OCI-LY1 (cell line): Measurements from ENCODE around the gene CD96.
"Not testable (repeated sequence)": the region's sequence is repeated elsewhere in the genome, so short reads cannot be mapped to it uniquely, and the experiment has no call there.

Experiments
- H2AFZ ChIP-seq: fragments of 200-600 bp; sonication (generic), shearing (Covaris generic); 2 replicates; pipeline ENCODE4 v1.6.0; 2014; ENCODE audit warnings: antibody characterized with exemption, mild to moderate bottlenecking, low read length
- H3F3A ChIP-seq: fragments of 200-600 bp; sonication (generic), shearing (Covaris generic); 2 replicates; pipeline ENCODE4 v1.6.0; 2014; ENCODE audit warnings: mild to moderate bottlenecking, antibody characterized with exemption, low read length, moderate library complexity; ENCODE audit not compliant: insufficient read depth
- H3K27ac ChIP-seq: fragments of 200-600 bp; sonication (generic); 2 replicates; pipeline ENCODE4 v1.5.1; 2014; ENCODE audit warnings: low read length, mixed run types, mild to moderate bottlenecking, low read depth; ENCODE audit not compliant: poor library complexity, severe bottlenecking
- H3K27me3 ChIP-seq: fragments of 200-600 bp; sonication (generic); 2 replicates; pipeline ENCODE4 v1.6.0; 2014; ENCODE audit warnings: antibody characterized with exemption, mild to moderate bottlenecking, low read length, moderate library complexity; ENCODE audit not compliant: insufficient read depth
- H3K36me3 ChIP-seq: fragments of 200-600 bp; sonication (generic); 2 replicates; pipeline ENCODE4 v1.6.1; 2014; ENCODE audit warnings: mild to moderate bottlenecking, antibody characterized with exemption, low read length, moderate library complexity, mixed read lengths; ENCODE audit not compliant: insufficient read depth
- H3K4me1 ChIP-seq: fragments of 200-600 bp; sonication (generic); 2 replicates; pipeline ENCODE4 v1.5.1; 2014; ENCODE audit warnings: mild to moderate bottlenecking, low read length, moderate library complexity; ENCODE audit not compliant: insufficient read depth, severe bottlenecking
- H3K4me2 ChIP-seq: fragments of 200-600 bp; sonication (generic), shearing (Covaris generic); 2 replicates; pipeline ENCODE4 v1.6.1; 2014; ENCODE audit warnings: low read length
- H3K4me3 ChIP-seq: fragments of 200-600 bp; sonication (generic); 2 replicates; pipeline ENCODE4 v1.5.1; 2014; ENCODE audit warnings: low read length, low read depth, mild to moderate bottlenecking, mixed read lengths; ENCODE audit not compliant: poor library complexity, severe bottlenecking
- H3K79me2 ChIP-seq: fragments of 200-600 bp; shearing (Covaris generic); 2 replicates; pipeline ENCODE4 v1.6.1; 2016; ENCODE audit warnings: mixed run types, low read length, mixed read lengths; ENCODE audit not compliant: insufficient read depth
- H3K9ac ChIP-seq: fragments of 200-600 bp; sonication (generic), shearing (Covaris generic); 2 replicates; pipeline ENCODE4 v1.6.1; 2014; ENCODE audit warnings: mild to moderate bottlenecking, low read length, mixed read lengths
- H3K9me2 ChIP-seq: fragments of 200-600 bp; sonication (generic), shearing (Covaris generic); 2 replicates; pipeline ENCODE4 v1.6.1; 2014; ENCODE audit warnings: low read depth, mild to moderate bottlenecking, low read length, mixed read lengths
- H3K9me3 ChIP-seq: fragments of 200-600 bp; shearing (Covaris generic); 2 replicates; pipeline ENCODE4 v1.6.1; 2014; ENCODE audit warnings: low read length, mixed read lengths
- H4K20me1 ChIP-seq: fragments of 200-600 bp; sonication (generic), shearing (Covaris generic); 2 replicates; pipeline ENCODE4 v1.6.0; 2016; ENCODE audit warnings: mild to moderate bottlenecking, low read length; ENCODE audit not compliant: insufficient read depth
- CTCF ChIP-seq: fragments of 200-600 bp; sonication (generic), shearing (Covaris generic); IDR thresholded peaks from 2 replicates; pipeline ENCODE4 v1.5.1; 2017; ENCODE audit warnings: mild to moderate bottlenecking, antibody characterized with exemption, low read length, moderate library complexity, mixed read lengths
- EZH2 ChIP-seq: fragments of 200-600 bp; sonication (generic), shearing (Covaris generic); IDR thresholded peaks from 2 replicates; pipeline ENCODE4 v1.8.0; 2017; ENCODE audit warnings: borderline replicate concordance, mixed run types, mild to moderate bottlenecking, antibody characterized with exemption, low read length, moderate library complexity, mixed read lengths

CD96 gene

GRCh38 chr3:111548092-111548491 is 6.1 kb downstream of the CD96 start:
- Histone ChIP-seq H3K36me3 (no peaks in the 10 kb centered on the region), H3K9ac (peak overlapping the region; percentile 55), H3F3A (no peaks in the 10 kb centered on the region; the same call in 1 of the 2 replicates), H3K27me3 (no peaks in the 10 kb centered on the region), H4K20me1 (no peaks in the 10 kb centered on the region), H3K4me1 (peaks cover 79% of the 10 kb centered on the region), H3K27ac (peak overlapping the region; percentile 97), H3K79me2 (no peaks in the 10 kb centered on the region), H3K9me3 (0 out of 2 replicates have a peak, but pooled peaks cover 3% of the 10 kb centered on the region), H3K4me3 (peak overlapping the region; percentile 35), H3K4me2 (peak overlapping the region; percentile 68), H3K9me2 (no peaks in the 10 kb centered on the region), H2AFZ (no peak overlapping the region)
- TF ChIP-seq EZH2 (no peak), CTCF (no peak)

- H3F3A ChIP-seq = no peaks in the 10 kb centered on the region; the same call in 1 of the 2 replicates
- 0 out of 2 replicates have a peak, but pooled peaks cover 3% of the 10 kb centered on the region for H3K9me3 ChIP-seq
- peak overlapping the region; percentile 55 for H3K9ac ChIP-seq
- no peak for TF ChIP-seq CTCF
- no peak for TF ChIP-seq EZH2
- H3K27ac ChIP-seq = peak overlapping the region; percentile 97
- H3K9me2 ChIP-seq = no peaks in the 10 kb centered on the region
- peaks cover 74% of the 10 kb centered on the region for H3K4me1 ChIP-seq
- H3K36me3 ChIP-seq = no peaks in the 10 kb centered on the region
- H4K20me1 ChIP-seq = no peaks in the 10 kb centered on the region
- no peaks in the 10 kb centered on the region for H3K27me3 ChIP-seq
- H2AFZ ChIP-seq = no peak overlapping the region
- H3K4me3 ChIP-seq = peak overlapping the region; percentile 35
- H3K79me2 ChIP-seq = no peaks in the 10 kb centered on the region
- peak overlapping the region; percentile 68 for H3K4me2 ChIP-seq
Observed at GRCh38 chr3:111548756-111549155, 6.8 kb downstream of the CD96 start.

GRCh38 chr3:111561902-111562301 is 19.9 kb downstream of the CD96 start:
- H2AFZ ChIP-seq, H3K27me3 ChIP-seq, H3K9ac ChIP-seq, H3K9me2 ChIP-seq, H3K4me3 ChIP-seq, H3K9me3 ChIP-seq, H3K4me2 ChIP-seq, H3F3A ChIP-seq, H4K20me1 ChIP-seq, H3K27ac ChIP-seq, H3K4me1 ChIP-seq, H3K79me2 ChIP-seq, H3K36me3 ChIP-seq: not testable (repeated sequence)

GRCh38 chr3:111566844-111567243 is 24.8 kb downstream of the CD96 start:
- Histone ChIP-seq H3K79me2 (no peaks in the 10 kb centered on the region), H3K9ac (no peak overlapping the region), H3K4me1 (no peaks in the 10 kb centered on the region), H3K4me2 (no peak overlapping the region), H3K9me2 (no peaks in the 10 kb centered on the region; the same call in 1 of the 2 replicates), H3K27ac (no peak overlapping the region), H4K20me1 (no peaks in the 10 kb centered on the region), H3K27me3 (no peaks in the 10 kb centered on the region), H2AFZ (no peak overlapping the region), H3K4me3 (no peak overlapping the region), H3K9me3 (no peaks in the 10 kb centered on the region), H3F3A (no peaks in the 10 kb centered on the region), H3K36me3 (no peaks in the 10 kb centered on the region)
- TF ChIP-seq CTCF = no peak
- no peak for TF ChIP-seq EZH2
